T-helper 2 cell (primary cell): Measurements from ENCODE around the gene APOL3.
"Not testable (repeated sequence)": the region's sequence is repeated elsewhere in the genome, so short reads cannot be mapped to it uniquely, and the experiment has no call there.

Source experiments
- DNase-seq, 5 experiments: peaks; one replicate each; pipeline versions ENCODE4 v3.0.0 to v3.0.0-alpha.2; 2012 to 2022

APOL3 gene

DNA sequence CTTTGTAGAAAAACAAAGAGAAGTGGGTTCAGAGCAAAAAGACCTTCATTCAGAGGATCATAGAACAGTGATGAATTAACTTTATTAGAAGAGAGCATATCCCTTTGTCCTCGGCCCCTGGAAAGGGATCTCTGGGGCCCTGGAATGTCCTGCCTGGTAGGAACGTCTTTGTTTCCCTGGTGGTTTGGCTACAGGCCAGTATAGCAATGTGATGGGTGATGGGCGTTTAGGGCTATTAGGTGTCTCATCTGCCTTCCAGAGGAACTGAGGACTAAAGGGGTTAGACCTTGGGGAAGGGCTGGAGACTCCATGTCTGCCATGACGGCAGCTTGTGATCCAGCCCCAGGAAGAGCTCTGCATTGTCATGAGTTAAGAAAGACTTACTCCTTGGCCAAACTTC, 32.0 kb upstream of the APOL3 start:
- no peak for DNase-seq

DNA sequence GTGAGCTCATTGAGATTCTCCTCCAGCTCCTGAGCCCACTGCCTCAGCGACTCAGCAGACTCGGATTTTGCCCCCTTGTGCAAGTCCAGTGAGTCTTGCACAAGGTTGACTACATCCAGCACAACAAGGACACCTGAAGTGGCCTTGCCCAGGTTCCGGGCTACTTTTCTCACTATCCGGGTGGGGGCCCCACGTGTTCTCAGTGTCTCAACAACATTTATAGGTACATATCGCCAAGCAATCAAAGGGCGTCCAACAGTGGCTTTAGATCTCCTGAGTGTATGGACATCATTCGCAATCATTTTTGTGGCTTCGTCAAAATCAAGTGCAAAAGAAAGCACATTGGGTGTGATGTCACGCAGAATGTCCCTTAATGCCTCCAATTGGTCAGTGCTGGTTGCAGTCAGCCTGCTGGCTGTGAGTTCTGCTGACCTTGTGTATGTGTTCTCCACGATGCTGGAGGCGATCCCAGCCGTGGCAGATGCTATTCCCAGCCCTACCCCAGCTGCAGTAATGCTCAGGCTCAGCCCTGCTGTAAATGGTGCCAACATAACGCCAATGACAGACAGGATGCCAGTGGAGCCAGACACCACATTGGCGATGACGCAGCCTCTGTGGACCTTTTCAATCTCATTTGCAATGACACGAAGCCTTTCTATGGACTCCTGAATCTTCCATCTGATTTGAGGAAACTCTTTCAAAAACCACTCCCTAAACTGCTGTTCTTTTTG, 30.7 kb upstream of the APOL3 start:
- DNase-seq = no peak

DNA sequence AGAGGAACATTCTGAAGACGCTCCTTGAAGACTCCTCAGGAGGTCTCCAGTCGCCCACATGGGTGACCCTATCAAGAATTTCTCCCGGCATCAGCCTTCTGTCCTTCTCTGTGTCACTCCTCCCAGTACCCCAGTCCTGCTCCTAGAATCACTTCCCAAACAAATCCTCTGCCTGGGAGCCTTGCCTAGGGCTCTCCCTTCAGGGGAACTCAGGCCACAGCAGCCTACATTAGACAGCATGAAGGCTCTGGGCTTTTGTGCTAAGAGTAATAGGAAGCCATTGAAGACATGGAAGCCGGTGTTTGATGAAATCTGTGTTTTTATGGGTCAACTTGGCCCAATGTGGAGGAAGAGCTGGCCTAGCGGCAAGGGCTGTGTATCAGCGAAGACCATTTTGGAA, 27.3 kb upstream of the APOL3 start:
- not testable (repeated sequence) for DNase-seq

DNA sequence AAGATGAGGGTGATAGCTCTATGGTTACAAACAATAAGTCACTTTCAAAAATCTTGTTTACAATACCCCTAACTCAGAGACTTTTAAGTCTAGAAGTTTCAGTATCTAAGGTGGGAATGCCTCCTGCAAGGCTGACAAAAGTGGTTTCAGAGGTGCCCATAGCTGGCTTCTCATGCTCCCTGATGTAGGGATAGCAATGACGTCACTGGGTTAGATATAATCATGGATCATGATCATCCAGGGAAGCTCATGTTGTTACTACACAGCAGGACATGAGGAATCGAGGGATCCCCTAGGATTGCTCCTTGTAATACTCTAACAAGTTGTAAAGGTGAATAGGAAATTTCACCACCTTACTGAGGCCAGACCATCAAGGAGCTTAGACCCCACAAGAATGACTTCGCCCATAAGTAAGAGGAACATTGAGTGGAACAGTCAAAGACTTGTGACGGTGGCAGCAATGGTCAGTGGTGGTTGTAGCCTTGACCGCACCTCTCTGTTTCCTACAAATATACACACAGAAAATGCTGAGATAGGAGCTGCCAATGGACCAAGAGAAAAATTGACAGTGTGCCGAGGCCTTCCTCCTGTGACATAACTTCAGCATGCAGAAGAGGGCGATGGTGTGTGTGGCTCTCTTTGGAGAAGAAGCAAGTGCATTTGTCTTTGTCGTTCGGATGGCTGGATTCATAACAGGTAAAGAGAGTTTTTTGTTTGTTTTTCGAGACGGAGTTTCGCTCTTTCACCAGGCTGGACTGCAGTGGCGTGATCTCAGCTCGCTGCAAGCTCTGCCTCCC, 25.5 kb upstream of the APOL3 start:
- DNase-seq = no peak

DNA sequence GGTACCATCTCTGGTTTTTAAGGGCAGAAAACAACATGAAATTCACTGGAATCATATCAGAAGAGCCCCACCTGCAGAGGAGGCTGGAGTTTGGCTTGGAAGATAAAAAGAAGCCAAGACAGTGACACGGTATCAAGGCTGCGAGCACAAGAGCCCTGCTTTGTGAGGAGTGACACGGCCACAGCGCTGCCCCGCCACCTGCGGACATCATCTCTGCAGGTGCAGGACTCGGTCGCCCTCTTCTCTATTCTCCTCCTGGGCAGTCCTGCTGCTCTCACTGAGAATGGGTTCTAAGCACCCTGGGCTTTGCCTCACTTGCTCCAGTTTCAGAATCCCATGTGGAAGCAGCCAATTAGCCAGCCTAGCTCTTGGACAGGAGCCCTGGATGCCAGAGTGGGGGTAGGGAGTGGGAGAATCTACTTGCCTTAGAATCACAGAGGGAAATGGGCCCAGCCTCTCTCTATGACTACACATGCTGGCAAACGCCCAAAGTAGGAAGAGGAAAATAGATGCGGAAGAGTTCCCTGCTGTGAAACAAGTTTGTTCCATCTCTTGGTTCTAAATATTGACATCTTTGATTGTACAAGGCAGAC, 24.0 kb upstream of the APOL3 start:
- no peak for DNase-seq

DNA sequence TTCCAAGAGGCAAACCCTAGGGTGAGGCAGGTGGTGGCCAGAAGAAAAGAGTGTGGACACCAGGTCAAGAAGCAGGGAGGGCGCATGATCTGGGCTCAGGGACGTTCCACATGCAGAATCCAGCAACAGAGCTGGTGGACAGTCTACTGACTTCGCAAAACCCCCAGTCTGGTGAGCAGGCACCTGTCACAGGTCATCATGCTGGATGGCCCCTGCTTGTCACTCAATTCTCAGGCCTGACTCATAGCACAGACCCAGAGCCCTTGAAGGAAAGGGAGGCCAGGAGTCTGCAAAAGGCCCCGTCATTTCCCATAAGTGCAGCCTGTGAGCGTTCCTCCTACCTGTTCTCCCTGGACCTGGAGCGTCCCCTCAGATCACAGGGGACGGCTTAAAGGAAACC, 22.9 kb upstream of the APOL3 start:
- no peak for DNase-seq

DNA sequence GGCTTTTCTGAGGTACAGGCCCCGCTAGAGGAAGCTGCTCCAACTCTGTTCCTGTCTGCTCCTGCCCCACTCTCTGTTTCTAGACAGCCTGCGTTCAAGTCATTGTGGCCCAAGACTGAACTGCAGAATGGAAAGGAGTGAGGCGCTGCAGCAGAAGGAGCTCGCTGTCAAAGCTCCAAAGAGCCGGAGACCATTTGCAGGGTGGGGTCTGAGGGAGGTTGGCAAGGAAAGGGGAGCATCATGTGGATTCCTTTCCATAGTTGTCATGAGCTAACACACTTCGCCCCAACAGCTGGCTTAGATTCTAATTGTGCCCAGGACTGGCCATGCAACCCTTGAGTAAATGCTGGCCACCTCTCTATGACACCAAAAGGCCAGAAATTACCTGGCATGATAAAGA, 22.3 kb upstream of the APOL3 start:
- DNase-seq = no peak

DNA sequence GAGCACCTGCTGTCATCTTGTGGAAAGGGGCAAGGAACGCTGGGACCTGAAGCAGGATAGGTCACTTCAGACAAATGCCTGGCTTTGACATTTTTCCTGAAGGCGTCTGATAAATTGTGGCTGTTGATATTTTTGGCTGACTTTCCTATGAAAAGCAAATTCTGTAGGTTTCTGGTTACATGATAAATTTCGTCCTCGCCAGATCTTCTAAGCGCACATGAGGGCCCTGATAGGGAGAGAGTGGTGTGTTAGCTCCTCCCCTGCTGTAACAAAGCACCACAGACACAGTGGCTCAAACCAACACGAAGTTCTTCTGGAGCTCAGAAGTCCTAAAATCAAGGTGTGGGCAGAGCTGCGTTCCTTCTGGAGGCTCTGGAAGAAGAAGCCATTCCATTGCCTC, 21.5 kb upstream of the APOL3 start:
- no peak for DNase-seq

DNA sequence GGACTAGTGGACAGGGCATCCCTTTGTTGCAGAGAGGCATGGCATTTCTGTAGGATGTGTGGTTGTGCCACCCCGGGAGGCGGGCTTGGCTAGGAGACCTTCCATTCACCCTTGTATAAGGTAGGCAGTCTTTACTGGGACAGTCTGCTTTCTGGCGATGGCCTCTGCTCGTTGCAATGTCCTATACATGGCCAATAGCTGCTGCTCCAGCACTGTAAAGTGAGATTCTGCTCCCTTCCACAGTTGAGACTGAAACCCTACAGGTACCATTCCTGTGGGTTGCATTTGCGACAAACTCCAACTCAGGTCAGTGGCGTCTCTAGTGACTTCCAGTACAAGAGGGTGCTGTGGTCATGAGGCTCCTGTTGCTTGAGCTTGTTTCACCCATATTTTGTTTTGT, 20.4 kb upstream of the APOL3 start:
- DNase-seq = no peak

DNA sequence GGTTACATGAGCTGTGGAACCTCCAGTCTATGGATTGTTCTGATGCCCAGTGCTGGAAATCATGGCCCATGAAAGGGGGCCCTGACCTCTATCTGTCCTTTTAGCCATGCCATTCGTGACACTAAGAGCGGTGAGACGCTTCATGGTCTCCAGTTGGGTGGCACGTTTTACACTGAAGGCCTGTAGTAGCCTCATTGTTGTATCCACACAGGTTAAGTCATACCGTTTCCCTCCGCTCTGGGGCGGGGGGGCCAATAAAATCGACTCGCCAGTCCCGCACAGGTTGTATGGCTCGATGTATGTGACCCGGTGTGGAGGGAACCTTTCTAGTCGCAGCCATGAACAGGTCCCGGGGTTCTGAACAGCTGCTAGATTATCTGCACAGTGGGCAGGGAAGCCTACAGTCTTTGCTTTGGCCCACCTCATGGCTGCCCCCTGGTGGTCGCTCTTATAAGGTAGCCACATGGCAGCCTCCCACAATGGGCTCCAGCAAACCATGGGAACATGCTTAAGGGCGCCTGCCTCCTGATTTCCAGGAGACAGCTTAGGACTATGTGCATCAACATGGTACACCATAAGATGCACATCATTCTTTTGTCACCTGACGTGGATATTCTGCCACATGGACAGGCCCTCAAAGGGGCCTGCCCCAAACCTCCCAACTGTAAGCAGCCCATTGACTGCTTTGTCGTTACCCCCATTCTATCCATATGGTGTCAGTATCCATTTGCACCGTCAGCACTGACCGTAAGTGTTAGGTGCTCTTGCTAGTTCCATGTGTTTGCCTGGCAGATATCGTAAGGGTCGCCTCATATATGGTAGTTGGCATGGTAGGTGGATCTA, 19.7 kb upstream of the APOL3 start:
- peak; percentile 65 to 84 (median 72) for DNase-seq

DNA sequence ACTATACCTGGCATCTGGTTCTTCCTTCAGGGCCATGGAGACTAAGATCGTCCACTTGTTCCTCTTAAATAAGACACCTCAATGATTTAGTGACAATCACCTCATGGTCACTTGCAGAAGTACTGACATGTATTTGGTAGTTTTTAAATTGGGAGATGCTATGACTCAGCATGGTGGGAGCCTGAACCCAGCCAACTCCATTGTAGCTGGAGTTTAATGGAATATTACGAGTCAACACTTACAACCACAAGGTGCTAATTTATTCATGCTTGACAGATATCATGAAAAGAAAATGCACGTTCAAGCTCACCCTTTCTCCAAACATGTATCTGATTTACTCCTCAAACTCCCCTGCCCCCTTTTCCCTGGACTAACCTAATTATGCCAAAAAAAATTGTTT, 16.6 kb upstream of the APOL3 start:
- DNase-seq = no peak

DNA sequence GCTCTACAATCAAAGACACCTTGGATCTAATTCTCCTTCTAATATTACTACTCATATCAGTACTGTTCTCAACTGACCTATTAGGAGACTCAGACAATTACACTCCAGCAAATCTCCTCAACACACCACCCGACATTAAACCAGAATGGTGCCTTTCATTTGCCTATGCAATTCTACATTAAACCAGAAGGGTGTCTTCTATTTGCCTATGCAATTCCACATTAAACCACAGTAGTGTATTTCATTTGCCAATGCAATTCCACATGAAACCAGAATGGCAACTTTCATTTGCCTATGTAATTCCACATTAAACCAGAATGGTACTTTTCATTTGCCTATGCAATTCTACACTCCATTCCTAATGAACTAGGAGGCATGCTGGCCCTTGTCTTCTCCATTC, 15.3 kb upstream of the APOL3 start:
- DNase-seq = no peak

DNA sequence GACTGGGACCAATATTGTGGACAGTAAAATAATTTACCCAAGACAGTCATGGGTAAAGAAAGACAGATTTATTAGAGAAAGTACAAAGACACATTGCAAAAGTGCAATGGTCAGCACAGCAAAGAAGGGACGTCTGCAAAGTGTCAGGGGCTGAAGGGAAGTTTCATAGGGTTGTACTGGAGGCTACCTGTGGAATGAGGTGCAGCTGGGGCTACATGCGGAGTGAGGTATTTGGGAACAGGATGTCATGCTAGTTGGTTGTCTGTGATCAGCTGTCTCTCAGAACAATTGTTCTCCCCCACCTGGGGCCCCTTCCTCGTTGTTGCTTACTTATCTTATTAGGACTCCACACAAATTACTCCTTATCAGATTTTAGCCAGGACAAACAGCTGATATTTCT, 11.4 kb upstream of the APOL3 start:
- no peak for DNase-seq

DNA sequence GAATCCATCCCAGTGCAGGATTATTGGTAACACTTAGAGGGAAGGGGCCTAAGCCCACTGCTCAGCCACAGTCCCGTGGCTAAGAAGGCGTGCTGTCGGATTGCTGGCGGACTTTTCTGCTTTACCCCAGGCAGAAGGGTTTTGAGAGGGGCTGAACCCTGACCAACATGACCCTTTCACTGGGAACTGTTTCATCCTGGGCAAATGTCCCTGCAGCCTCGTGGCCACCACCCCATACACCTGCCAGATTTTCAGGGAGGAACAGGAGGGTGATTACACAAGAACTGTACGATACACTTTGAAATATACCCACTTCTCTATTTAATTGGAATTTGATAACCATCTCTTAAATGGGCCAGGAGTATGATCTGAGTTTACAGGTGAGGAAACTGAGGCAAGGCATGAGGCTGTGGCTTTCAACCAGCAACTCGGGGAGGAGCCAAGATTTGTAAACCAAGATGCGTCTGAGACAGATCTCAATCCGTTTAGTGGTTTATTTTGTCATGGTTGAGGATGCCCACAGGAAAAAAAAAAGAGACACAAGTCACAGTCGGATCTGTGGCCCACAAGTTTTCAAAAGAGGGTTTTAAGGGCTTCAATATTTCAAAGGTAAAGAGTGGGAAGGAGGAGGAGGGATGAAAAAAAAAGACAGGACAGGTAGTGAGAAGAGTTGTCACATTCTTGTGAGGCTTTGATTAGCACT, 6.1 kb upstream of the APOL3 start:
- DNase-seq = peak in 2 of 5 experiments; percentile 60 to 83

DNA sequence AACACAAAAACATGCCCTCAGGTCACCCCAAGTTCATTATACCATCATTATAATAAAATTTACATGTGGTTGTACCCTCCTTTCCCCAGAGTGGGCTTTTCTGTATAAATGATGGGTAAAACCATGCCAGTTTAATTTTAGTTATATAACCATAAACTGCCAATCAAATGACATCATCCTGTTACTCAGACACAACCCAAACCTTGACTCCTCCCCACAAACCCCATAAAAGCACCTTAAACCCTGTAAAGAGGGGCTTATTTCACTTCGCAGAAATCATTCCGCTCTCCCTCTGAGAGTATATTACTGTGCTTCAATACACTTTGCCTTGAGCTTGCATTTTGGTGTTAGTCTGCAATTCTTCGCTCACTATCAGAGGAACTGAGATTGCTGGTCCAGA, 5.5 kb upstream of the APOL3 start:
- no peak for DNase-seq

DNA sequence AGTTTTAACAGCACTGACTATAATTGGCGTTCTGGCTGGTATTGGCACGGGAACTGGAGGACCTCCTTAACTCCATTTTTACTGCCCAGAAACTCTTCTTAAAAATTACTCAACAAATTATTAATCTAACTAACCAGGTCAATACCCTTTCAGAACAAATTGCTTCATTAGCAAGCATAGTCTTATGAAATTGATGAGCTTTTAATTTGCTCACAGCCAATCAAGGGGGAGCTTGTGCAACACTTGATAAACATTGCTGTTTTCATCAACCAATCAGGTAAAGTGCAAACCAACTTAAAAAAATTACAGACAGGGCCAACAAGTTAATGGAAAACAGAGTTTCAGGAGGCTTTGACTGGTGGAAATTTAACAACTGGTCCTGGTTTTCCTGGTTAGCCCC, 4.6 kb upstream of the APOL3 start:
- DNase-seq = no peak

DNA sequence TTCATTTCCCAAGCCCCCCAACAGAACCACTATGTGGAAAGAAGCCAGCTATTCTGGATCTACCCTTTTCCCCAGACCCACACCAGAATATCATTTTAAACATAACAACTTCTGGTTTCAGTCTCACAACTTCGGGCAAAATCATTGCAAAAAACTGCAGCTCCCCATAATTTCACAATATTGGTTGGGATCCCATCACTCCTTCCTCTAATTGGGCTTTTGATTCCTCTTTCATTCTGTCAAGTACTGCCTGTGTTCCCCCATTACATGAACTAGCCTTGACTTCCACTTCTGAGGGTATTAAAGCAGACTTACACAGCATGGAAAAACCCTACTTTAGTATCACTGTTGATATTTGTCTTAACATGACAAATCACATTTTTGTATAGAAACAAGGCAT, 4.1 kb upstream of the APOL3 start:
- no peak for DNase-seq

DNA sequence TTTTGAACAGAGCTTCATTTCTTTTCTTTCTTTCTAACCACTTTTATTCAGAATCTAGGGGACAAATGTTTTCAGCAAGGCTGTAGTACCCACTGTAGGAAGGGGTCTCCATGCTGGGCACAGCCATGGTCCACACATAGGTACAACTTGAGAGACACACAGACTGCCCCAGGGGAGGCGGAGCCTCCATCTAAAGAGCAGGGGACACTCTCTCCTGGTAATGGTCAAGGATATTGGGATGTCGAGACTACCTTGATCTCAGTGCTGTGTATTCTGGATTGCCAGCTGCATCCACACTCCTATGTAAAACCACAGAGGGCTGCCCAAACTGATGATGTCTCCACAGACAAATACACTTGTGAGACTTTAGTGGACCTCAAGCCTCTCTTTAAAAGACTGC, 2.9 kb upstream of the APOL3 start:
- no peak for DNase-seq

DNA sequence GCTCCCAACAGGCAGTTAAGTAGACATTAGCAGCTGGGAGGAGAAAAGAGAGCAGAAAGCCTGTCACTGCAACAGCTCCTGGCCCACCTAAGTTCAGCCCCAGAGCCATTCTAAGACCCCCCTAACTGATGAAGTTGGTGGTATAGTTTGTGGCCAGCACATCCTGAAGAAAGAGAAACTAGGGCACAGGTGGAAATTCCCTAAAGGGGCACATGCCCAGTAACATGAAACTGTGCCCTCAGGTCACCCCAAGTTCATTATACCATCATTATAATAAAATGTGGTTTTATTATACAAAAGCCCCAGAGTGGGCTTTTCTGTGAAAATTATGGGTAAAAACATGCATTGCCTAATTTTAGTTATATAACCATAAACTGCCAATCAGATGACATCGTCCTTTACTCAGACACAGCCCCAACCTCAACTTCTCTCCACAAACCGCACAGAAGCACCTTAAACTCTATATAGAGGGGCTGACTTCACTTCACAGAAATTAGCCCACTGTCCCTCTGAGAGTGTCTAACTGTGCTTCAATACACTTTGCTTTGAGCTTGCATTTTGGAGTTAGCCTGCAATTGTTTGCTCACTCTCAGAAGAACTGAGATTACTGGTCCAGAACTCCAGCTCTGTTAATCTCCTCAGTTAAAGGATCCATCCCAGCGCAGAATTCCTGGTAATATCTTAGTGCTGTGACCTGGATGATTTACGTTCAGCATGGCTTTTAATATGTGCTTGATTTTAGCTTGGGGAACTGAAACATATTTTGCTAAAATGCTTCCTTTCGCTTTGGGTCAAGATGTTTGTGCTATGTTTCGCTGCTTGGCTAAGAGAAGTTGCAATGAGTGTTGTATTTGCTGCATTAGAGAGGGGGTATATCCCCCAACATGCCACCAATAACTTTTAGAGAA, 1.8 kb upstream of the APOL3 start:
- peak in 2 of 5 experiments; percentile 53 to 89 for DNase-seq

DNA sequence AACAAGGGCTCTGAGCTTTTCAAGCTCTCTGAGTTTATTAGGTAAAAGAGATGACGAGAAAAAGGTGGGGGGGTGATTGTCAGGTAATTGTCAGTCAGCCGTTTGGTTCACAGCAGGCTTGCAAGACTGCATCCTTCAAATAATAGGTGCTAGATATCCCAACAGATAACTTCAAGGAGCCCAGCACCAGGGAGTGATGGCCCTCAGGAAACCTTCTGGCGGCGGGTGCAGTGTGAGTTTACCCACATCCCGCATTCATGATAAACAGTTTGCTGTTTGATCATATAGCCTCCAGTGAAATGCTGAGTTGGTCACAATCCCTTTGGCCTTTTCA, 1.2 kb upstream of the APOL3 start:
- DNase-seq = peak in 2 of 5 experiments; percentile 41 to 66
